Measurements from ENCODE around the gene DLG5. TPM values are rescaled to one million over a fixed set of nuclear protein-coding genes. Genes with fewer than 3 reads are reported as not detected.

The DLG5 gene
- total and polyA plus RNA-seq, 9 of the 15 experiments (the other 6 are each of a cell fraction or from before 2014, with no cell fraction given): 1.4 to 26.8 (median 11.2) TPM

GRCh38 chr10:77861366-77861765 lies 65.2 kb downstream of the DLG5 start:
- Histone ChIP-seq H2AFZ (ENCODE audit: low read depth, low read length) (no peak overlapping the region), H3K27ac (ENCODE audit: extremely low read depth, low read depth, low read length) (no peak overlapping the region), H3K4me3 (no peak overlapping the region), H3K9me3 (replicated peaks; ENCODE audit: control insufficient read depth, insufficient read depth, low read depth, low read length) (no peaks in the 10 kb centered on the region), H3K4me2 (ENCODE audit: insufficient read depth, low read length) (no peak overlapping the region), H3K9ac (ENCODE audit: insufficient read depth in 1 of 2, low read depth in 2 of 2, low read length in 2 of 2) (peak overlapping the region in 1 of 2 experiments; percentile 54; a peak in 1 of 4 replicates), H3K36me3 (ENCODE audit: control insufficient read depth, insufficient read depth, low read length) (peaks cover 19% of the 10 kb centered on the region; the same call in 2 of the 3 replicates), H3K4me1 (replicated peaks in 1 of 2; ENCODE audit: control insufficient read depth in 2 of 2, insufficient read depth in 2 of 2, low read length in 2 of 2) (peaks cover 0 to 10% of the 10 kb centered on the region in 2 experiments; a peak in 2 of 5 replicates), H3K9me1 (ENCODE audit: control insufficient read depth, insufficient read depth, low read length) (peaks cover 9% of the 10 kb centered on the region), H3K79me2 (ENCODE audit: control insufficient read depth, insufficient read depth, low read length) (no peaks in the 10 kb centered on the region), H4K20me1 (replicated peaks; ENCODE audit: control insufficient read depth, insufficient read depth, low read length) (peaks cover 14% of the 10 kb centered on the region), H3K27me3 (ENCODE audit: control insufficient read depth in 2 of 2, insufficient read depth in 2 of 2, low read length in 2 of 2) (no peaks in the 10 kb centered on the region)
- ChIA-PET CTCF (ENCODE audit: low intra/inter-chr PET ratio) (no interaction called here), POLR2A (interaction anchor here (0.6 to 0.9 kb wide), 2 partner anchors 9 to 25 kb away, joined by 3 to 4 read pairs; no protein-coding TSS in a partner anchor)
- FAIRE-seq (no peak), DNase-seq (ENCODE audit: extremely low read depth in 1 of 4, low spot score in 3 of 4) (no peak), ATAC-seq (peak; percentile 40)
- in situ Hi-C loops (cut with MboI): no loop called here
- no TSS peak for BruUV-seq (replicated peaks)
- 24% methylated on average over 5 of the region's 6 CpGs for WGBS (ENCODE audit: insufficient coverage, low coverage, missing lambda C conversion rate)
- intact Hi-C loops (cut with micrococcal nuclease): no loop called here
- TF ChIP-seq FOXP4 (CRISPR knock-in tag; IDR thresholded peaks at IDR 0.05; ENCODE audit: borderline replicate concordance): no peak
- no peak for TF ChIP-seq SIN3A (IDR thresholded peaks at IDR 0.05; ENCODE audit: borderline replicate concordance in 2 of 2, control insufficient read depth in 1 of 2, low read depth in 2 of 2, low read length in 2 of 2)
- TF ChIP-seq RBM17 (IDR thresholded peaks at IDR 0.05; ENCODE audit: borderline replicate concordance, low read depth, low read length): no peak
- no peak for TF ChIP-seq ZNF134 (CRISPR knock-in tag; conservative IDR thresholded peaks at IDR 0.05)
- TF ChIP-seq ZNF133 (CRISPR knock-in tag; IDR thresholded peaks at IDR 0.05): no peak
- TF ChIP-seq RB1 (IDR thresholded peaks at IDR 0.05; ENCODE audit: low read depth): no peak
- no peak for TF ChIP-seq FUS (optimal IDR thresholded peaks at IDR 0.05; ENCODE audit: low read depth, low read length)
- TF ChIP-seq ESRRB (CRISPR knock-in tag; IDR thresholded peaks at IDR 0.05; ENCODE audit: borderline replicate concordance): no peak
- no peak for TF ChIP-seq CREB1 (IDR thresholded peaks at IDR 0.05)
- TF ChIP-seq CREB1 (CRISPR knock-in tag; IDR thresholded peaks at IDR 0.05): no peak
- no peak for TF ChIP-seq ELK3 (CRISPR knock-in tag; IDR thresholded peaks at IDR 0.05)
- no peak for TF ChIP-seq ZNF239 (CRISPR knock-in tag; IDR thresholded peaks at IDR 0.05)
- TF ChIP-seq ATF3 (IDR thresholded peaks at IDR 0.05): no peak
- TF ChIP-seq ATF3 (CRISPR knock-in tag; conservative IDR thresholded peaks at IDR 0.05): no peak
- TF ChIP-seq, protein P1, sequence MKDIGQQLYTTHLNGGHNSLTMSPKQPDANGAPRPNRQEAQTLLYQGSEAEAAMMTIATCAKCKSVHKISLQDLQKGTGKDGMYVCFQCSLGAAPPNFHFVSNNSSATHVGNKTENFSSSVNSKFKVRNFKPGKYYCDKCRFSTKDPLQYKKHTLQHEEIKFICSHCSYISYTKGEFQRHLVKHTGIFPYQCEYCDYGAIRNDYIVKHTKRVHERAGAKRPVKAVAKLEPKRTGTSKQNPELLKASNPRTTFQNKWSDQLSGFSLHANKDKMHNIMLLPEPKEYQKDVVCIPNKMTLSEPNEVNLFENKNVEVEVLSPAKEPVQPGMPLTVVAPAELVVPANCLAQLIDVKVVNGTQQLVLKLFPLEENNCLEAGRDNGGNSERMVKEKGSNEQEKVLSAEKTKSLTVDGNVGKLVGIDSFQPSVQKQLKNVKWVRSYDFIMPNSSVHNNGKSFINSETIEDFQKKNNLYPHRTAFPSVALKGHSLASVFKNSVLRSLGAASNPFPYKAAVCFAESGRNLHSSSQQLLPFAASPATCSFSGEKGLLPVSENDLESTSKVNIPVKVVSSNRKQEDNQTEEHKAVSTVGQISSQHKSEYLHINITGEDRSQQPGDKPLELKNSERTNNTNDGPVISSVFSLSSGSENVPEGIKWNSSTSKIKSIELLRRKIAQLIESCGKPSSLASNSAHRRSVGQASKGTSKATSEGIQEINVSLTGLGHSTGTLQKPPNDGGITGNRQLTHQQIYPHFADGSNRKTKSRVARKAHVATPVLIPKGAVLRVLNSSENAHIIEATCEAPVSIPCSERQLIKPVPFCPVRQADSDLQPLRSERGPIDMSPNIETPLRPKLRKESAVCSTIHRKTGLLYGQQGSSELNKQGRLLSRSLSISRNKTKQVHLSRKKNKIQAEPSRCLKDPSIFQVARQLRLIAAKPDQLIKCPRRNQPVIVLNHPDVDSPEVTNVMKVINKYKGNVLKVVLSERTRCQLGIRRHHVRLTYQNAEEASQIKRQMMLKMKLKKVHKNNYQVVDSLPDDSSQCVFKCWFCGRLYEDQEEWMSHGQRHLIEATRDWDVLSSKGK (CRISPR knock-in tag; IDR thresholded peaks at IDR 0.05): no peak
- no peak for TF ChIP-seq CCAR2 (IDR thresholded peaks at IDR 0.05; ENCODE audit: low read depth, low read length)
- TF ChIP-seq ZNF316 (IDR thresholded peaks at IDR 0.05): no peak
